Sigmoid colon (tissue), 7 donors: ENCODE data around the gene SIDT1. TPM values are rescaled to one million over a fixed set of nuclear protein-coding genes. Genes with fewer than 3 reads are reported as not detected.

Experiments used
- DNase-seq: peaks from one replicate; pipeline ENCODE4 v3.0.0-alpha.2; 2019
- H3K27ac ChIP-seq, 4 donors: fragments of 200-600 bp; sonication (generic); one replicate each; pipeline ENCODE4 v1.5.1; 2016 to 2019; ENCODE audit warnings: mild to moderate bottlenecking in 1 of 4
- H3K27me3 ChIP-seq, 3 donors: fragments of 200-600 bp; sonication (generic); one replicate each; pipeline ENCODE4 v1.5.1; 2019; ENCODE audit warnings: mild to moderate bottlenecking in 1 of 3
- H3K36me3 ChIP-seq, 4 donors: fragments of 200-600 bp; sonication (generic); one replicate each; pipeline ENCODE4 v1.5.1; 2016 to 2019
- H3K4me1 ChIP-seq, 4 donors: fragments of 200-600 bp; sonication (generic); one replicate each; pipeline ENCODE4 v1.5.1; 2017 to 2019
- H3K4me3 ChIP-seq, 4 donors: fragments of 200-600 bp; sonication (generic); one replicate each; pipeline ENCODE4 v1.5.1; 2017 to 2019; ENCODE audit warnings: mild to moderate bottlenecking in 2 of 4, moderate library complexity in 1 of 4
- H3K9me3 ChIP-seq, 4 donors: fragments of 200-600 bp in 3 of 4; sonication (generic) in 3 of 4; one replicate each; pipeline versions ENCODE4 v1.5.1 to v1.6.1; 2013 to 2019
- CTCF ChIP-seq, 4 experiments: fragments of 450-650 bp in 3 of 4; fragments of 200-600 bp in 1 of 4; IDR thresholded peaks; one replicate each; pipeline ENCODE4 v1.5.1; 2016 to 2019; ENCODE audit warnings: antibody characterized with exemption in 4 of 4, mild to moderate bottlenecking in 3 of 4, moderate library complexity in 2 of 4
- EP300 ChIP-seq, 4 donors: sonication (generic); formaldehyde crosslinking; IDR thresholded peaks; one replicate each; pipeline ENCODE4 v1.6.1; 2017; ENCODE audit warnings: antibody characterized with exemption in 4 of 4
- POLR2A ChIP-seq, 2 donors: fragments of 450-650 bp; IDR thresholded peaks; one replicate each; pipeline ENCODE4 v1.6.1; 2016; ENCODE audit warnings: antibody characterized with exemption in 2 of 2, mild to moderate bottlenecking in 2 of 2, moderate library complexity in 2 of 2
- POLR2AphosphoS5 ChIP-seq, 4 donors: sonication (generic); formaldehyde crosslinking; IDR thresholded peaks; one replicate each; pipeline ENCODE4 v1.6.1; 2017; ENCODE audit warnings: antibody characterized with exemption in 4 of 4
- WGBS, 2 donors: extraction: QIAGEN DNeasy Blood & Tissue Kit; methylation state at CpG; one replicate each; pipeline ENCODE4 v1.1.7; 2013; 5-methylcytosine and 5-hydroxymethylcytosine counted together
- intact Hi-C: fragments of 100-400 bp; cut with DNase I; formaldehyde crosslinking; loops from one replicate; pipeline ENCODE4 v1.15.1; 2023
- polyA plus RNA-seq, 3 donors: library from polyadenylated mRNA; stranded (reverse); fragments of 200-250 nt; gene quantifications; one replicate each; pipeline ENCODE4 v1.2.3, GENCODE V29; 2013
- total RNA-seq, 4 donors: library from RNA; depleted of rRNA; stranded (reverse); fragments of >200 nt; gene quantifications; one replicate each; pipeline ENCODE4 v1.1.0, GENCODE V29; 2016
- donor health status: healthy with polysubstance abuse.
- donor health status: Bipolar disorder and iron deficiency.
- donor health status: healthy.

SIDT1 gene
- total and polyA plus RNA-seq, 7 donors, result 0.49 to 16.7 (median 1.4) TPM

GRCh38 chr3:113535898-113536297 lies 3.5 kb downstream of the SIDT1 start:
- Histone ChIP-seq H3K27ac (no peak overlapping the region), H3K4me1 (peaks cover 0 to 18% (median 10%) of the 10 kb centered on the region in 4 donors), H3K36me3 (no peaks in the 10 kb centered on the region), H3K9me3 (no peaks in the 10 kb centered on the region), H3K4me3 (no peak overlapping the region), H3K27me3 (peaks cover 0 to 50% (median 2%) of the 10 kb centered on the region in 3 donors)
- WGBS, 2 donors, result 86 to 93% methylated on average over 5 of the region's 5 CpGs
- no peak for TF ChIP-seq CTCF (IDR thresholded peaks at IDR 0.05)
- TF ChIP-seq POLR2A (IDR thresholded peaks at IDR 0.05), result no peak
- TF ChIP-seq EP300 (IDR thresholded peaks at IDR 0.05), result no peak
- no peak for TF ChIP-seq POLR2AphosphoS5 (IDR thresholded peaks at IDR 0.05)
- DNase-seq, result no peak
- intact Hi-C loops, result no loop called here

- no peak overlapping the region for H3K27ac ChIP-seq
- H3K9me3 ChIP-seq, result peaks cover 0 to 4% (median 0%) of the 10 kb centered on the region in 4 donors
- peaks cover 0 to 18% (median 10%) of the 10 kb centered on the region in 4 donors for H3K4me1 ChIP-seq
- DNase-seq, result no peak
- intact Hi-C loops, result no loop called here
- H3K4me3 ChIP-seq, result no peak overlapping the region
- TF ChIP-seq POLR2AphosphoS5 (IDR thresholded peaks at IDR 0.05) (no peak), CTCF (IDR thresholded peaks at IDR 0.05) (no peak)
- H3K27me3 ChIP-seq, result peaks cover 0 to 45% (median 2%) of the 10 kb centered on the region in 3 donors
- no peaks in the 10 kb centered on the region for H3K36me3 ChIP-seq
These were observed 4.3 kb downstream of the SIDT1 start for GRCh38 chr3:113536627-113537101.

- intact Hi-C loops, result no loop called here
These were observed 4.8 kb downstream of the SIDT1 start for GRCh38 chr3:113537155-113537554.

GRCh38 chr3:113541519-113541918 lies 9.2 kb downstream of the SIDT1 start:
- Histone ChIP-seq H3K9me3 (peaks cover 0 to 4% (median 1%) of the 10 kb centered on the region in 4 donors), H3K4me1 (no peaks in the 10 kb centered on the region), H3K27me3 (peaks cover 0 to 3% (median 0%) of the 10 kb centered on the region in 3 donors), H3K36me3 (no peaks in the 10 kb centered on the region), H3K27ac (no peak overlapping the region), H3K4me3 (no peak overlapping the region)
- intact Hi-C loops, result no loop called here
- no peak for DNase-seq
- no peak for TF ChIP-seq POLR2A (IDR thresholded peaks at IDR 0.05)
- TF ChIP-seq POLR2AphosphoS5 (IDR thresholded peaks at IDR 0.05), result no peak
- 92 to 93% methylated on average over 2 of the region's 2 CpGs for WGBS, 2 donors

More at GRCh38 chr3:113537155-113537554, 4.8 kb downstream of the SIDT1 start:
- H3K27ac ChIP-seq, result no peak overlapping the region
- peaks cover 0 to 4% (median 1%) of the 10 kb centered on the region in 4 donors for H3K9me3 ChIP-seq
- no peak overlapping the region for H3K4me3 ChIP-seq
- TF ChIP-seq EP300 (IDR thresholded peaks at IDR 0.05) (no peak), CTCF (IDR thresholded peaks at IDR 0.05) (no peak), POLR2A (IDR thresholded peaks at IDR 0.05) (no peak), POLR2AphosphoS5 (IDR thresholded peaks at IDR 0.05) (no peak)
- H3K27me3 ChIP-seq, result peaks cover 0 to 40% (median 2%) of the 10 kb centered on the region in 3 donors
- H3K36me3 ChIP-seq, result no peaks in the 10 kb centered on the region
- peaks cover 0 to 16% (median 7%) of the 10 kb centered on the region in 4 donors for H3K4me1 ChIP-seq
- no peak for DNase-seq

- TF ChIP-seq CTCF (IDR thresholded peaks at IDR 0.05) (no peak), EP300 (IDR thresholded peaks at IDR 0.05) (no peak), POLR2A (IDR thresholded peaks at IDR 0.05) (no peak), POLR2AphosphoS5 (IDR thresholded peaks at IDR 0.05) (no peak)
- H3K27ac ChIP-seq, result no peak overlapping the region
- WGBS, 2 donors, result 94 to 97% methylated on average over 1 of the region's 1 CpG
- H3K9me3 ChIP-seq, result peaks cover 0 to 4% (median 3%) of the 10 kb centered on the region in 4 donors
- H3K4me3 ChIP-seq, result no peak overlapping the region
- H3K4me1 ChIP-seq, result no peaks in the 10 kb centered on the region
- no peak for DNase-seq
- intact Hi-C loops, result no loop called here
- H3K27me3 ChIP-seq, result no peaks in the 10 kb centered on the region
- no peaks in the 10 kb centered on the region for H3K36me3 ChIP-seq
These were observed 13.2 kb downstream of the SIDT1 start for GRCh38 chr3:113545594-113545993.
